B cell (primary cell): ENCODE data around the gene RBM27.

Source experiments
- CTCF ChIP-seq: fragments of 200-600 bp; IDR thresholded peaks from one replicate; pipeline ENCODE4 v1.8.0; 2022; ENCODE audit warnings: antibody characterized with exemption, mild to moderate bottlenecking
- EZH2 ChIP-seq: IDR thresholded peaks from 2 replicates; pipeline ENCODE4 v1.6.1; 2012; ENCODE audit warnings: borderline replicate concordance, low read depth, mild to moderate bottlenecking, moderate library complexity, low read length; ENCODE audit not compliant: insufficient read depth, poor library complexity, severe bottlenecking

- TF ChIP-seq CTCF (no peak), EZH2 (no peak)
Measured at GRCh38 chr5:146218168-146218567, 14.8 kb downstream of the RBM27 start.
